T47D (cell line): ENCODE measurements around the gene CROCC2.

Experiments used
- DNase-seq, 2 experiments: peaks; one replicate each; pipeline versions ENCODE4 v3.0.0 to v3.0.0-alpha.2; 2011 to 2012; ENCODE audit warnings: low read depth in 1 of 2, low spot score in 1 of 2
- JUND ChIP-seq: IDR thresholded peaks from 2 replicates; pipeline ENCODE4 v1.6.1; 2012; ENCODE audit warnings: low read depth
- in situ Hi-C: cut with HindIII; loops from 2 replicates; pipeline ENCODE4 v1.10.0; 2016; ENCODE audit warnings: low sequenced_read_pairs, low pct_unique_long_range_greater_than_20kb

The CROCC2 gene

GRCh38 chr2:241006412-241006811 is 100.3 kb downstream of the CROCC2 start:
- no peak for TF ChIP-seq JUND
- in situ Hi-C loops = no loop called here

DNA sequence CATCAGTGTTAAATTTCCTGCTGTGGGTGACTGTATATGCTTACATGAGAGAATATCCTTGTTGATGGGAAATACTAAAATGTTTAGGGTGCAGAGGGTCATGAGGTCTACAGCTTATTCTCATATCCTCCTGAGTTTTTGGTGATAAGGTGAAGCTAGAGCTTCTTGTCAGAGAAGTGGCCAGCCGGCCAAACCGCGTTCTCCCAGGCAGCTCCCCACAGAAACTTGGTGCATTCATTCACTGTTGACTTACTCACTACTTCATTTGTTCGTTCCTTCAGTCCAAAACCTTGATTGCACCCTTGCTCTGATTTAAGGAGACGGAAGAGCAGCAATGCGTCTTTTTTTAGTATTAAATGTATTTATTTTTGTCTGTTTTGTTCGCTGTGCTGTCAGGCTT is 101.0 kb downstream of the CROCC2 start:
- DNase-seq = no peak
- no peak for TF ChIP-seq JUND
- in situ Hi-C loops = no loop called here

More at GRCh38 chr2:241006412-241006811, 100.3 kb downstream of the CROCC2 start:
- no peak for DNase-seq

GRCh38 chr2:241007880-241008710 is 102.0 kb downstream of the CROCC2 start:
- DNase-seq = no peak
- in situ Hi-C loops = no loop called here
- TF ChIP-seq JUND = no peak

DNA sequence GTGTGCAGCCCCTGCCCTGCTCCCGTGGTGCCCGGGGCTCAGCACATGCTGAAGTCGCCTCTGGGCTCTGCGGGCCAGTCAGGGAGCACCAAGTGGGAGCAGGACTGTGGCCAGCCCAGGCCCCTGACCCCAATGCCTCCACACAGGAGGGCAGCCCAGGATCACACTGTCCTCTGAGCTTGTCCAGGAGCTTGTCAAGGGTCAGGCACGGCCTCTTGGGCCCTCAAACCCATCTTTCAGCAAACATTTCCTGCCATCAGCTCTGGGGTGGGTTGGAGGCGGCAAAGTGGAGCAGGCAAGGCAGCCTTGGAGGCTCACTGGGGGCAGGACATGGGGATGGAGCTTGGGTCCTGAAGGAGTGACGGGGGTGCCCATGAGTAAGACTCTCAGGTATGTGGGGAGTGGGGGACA is 102.6 kb downstream of the CROCC2 start:
- in situ Hi-C loops = no loop called here
- TF ChIP-seq JUND = no peak
- no peak for DNase-seq

DNA sequence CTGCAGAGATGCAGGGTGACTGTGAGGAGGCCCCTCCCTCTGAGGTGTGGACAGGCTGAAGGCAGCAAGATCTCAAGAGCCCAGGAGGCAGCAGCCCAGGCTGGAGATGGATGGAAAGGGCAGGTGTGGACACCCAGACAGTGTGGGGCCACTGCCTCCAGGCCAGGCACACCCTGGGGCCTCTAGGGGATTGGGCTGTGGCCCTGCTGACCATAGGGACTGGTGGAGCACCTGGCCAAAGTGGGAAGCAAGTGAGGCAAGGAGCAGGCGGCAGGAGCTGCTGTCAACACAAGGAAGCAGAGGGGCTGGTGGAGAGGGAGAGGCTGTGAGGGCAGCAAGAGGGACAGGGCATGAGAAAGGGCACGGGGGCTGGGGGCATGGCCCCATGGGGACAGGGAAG is 103.1 kb downstream of the CROCC2 start:
- in situ Hi-C loops = no loop called here
- TF ChIP-seq JUND = no peak
- no peak for DNase-seq

DNA sequence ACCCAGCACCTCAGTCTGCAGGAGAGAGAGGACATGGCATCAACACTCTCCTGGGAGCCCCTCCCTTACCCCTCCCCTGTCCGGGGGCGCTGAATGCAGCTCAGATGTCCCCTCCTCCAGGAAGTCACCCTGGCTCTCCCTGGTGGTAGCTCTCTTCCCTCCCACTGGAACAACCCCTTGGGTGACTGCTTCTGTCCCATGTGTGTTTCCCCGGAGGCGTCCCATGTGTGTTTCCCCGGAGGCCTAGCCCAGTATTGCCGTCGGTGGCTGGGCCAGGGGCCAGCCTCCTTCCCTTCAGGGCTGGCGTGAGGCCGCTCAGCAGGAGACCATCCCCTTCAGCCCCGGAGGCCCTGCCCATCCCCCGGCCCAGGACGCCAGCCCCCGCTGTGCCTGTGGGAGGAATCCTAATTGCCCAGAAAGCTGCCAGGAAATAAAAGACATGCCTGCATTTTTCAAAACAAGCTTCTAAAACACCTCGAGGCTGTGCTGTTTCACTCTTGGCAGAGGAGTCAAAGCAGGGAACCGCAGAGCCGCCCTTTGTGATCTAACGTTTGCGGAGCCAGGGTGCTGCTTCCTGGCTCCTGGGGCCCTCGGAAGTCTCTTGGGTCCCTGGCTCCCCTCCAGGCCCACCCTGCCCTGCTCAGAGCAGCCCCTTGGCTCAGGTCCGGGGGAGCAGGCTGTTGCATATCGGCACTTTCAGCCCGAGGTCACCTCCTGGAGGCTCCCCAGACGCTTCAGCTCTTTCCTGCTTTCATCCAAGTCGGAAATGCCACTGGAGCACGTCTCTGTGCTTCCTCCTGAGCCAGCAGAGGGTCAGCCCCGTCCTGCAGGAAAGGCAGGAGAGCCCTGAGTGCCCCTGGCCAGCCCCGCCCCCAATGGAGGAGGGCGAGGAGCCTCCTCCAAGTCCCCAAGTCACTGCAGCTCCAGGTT is 103.7 kb downstream of the CROCC2 start:
- no peak for TF ChIP-seq JUND
- DNase-seq = peak; percentile 56 to 60
- in situ Hi-C loops = no loop called here

GRCh38 chr2:241010531-241011295 is 104.6 kb downstream of the CROCC2 start:
- in situ Hi-C loops = no loop called here
- TF ChIP-seq JUND = no peak
- no peak for DNase-seq

DNA sequence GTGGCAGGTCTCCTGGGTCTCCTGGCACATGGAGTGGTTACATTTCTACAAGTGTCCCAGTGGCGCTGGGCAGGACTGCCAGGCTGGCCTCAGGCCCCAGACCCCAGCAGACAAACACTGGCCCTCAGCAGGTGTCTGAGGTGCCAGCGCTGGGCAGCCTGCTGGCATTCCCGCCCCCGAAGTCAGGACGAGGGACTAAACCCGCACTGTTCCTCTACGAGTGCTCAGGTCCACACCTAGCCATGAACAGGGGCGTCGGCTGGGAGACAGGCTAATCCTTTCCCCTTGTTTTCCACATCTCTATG is 105.1 kb downstream of the CROCC2 start:
- no peak for DNase-seq
- in situ Hi-C loops = no loop called here
- no peak for TF ChIP-seq JUND

DNA sequence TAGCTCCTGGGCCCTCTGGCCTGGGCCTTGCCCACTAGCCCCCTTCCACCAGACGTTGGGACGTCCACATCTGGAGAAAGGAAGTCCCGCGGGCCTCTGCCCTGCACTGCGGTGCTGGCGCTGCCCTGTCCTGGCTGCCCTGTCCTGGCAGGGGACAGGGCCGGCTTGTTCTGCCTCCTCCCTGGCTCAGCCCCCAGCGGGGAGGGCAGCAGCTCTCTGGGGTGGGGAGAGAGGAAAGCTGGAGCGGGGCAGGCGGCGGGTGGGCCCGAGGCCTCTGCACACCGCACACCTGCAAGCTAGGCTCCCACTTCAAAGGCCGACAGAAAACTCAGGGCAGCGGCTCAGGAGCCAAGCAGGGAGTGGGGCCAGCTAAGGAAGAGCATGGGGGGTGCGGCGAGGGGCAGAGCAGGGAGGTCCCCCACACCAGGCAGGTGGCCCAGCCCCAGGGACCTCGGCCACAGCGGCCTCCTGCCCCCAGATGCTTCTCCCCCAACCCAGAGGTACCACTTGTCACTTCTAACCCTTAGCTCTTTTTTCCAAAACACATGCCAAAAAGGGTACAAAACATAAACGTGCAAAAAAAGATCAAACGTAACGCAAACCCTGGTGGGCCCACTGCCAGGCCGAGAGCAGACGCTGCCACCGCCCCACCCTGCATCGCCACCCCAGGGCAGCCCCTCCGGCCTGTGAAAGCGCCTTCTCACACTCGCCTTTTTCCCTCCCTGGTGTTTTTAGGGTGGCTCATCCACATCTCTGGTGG is 105.8 kb downstream of the CROCC2 start:
- in situ Hi-C loops = no loop called here
- no peak for DNase-seq

GRCh38 chr2:241014224-241014623 is 108.1 kb downstream of the CROCC2 start:
- in situ Hi-C loops = no loop called here
- no peak for DNase-seq
- no peak for TF ChIP-seq JUND

More for the DNA sequence above, 105.8 kb downstream of the CROCC2 start:
- TF ChIP-seq JUND = no peak

GRCh38 chr2:241014764-241015163 is 108.6 kb downstream of the CROCC2 start:
- TF ChIP-seq JUND = no peak
- in situ Hi-C loops = no loop called here
- DNase-seq = no peak

DNA sequence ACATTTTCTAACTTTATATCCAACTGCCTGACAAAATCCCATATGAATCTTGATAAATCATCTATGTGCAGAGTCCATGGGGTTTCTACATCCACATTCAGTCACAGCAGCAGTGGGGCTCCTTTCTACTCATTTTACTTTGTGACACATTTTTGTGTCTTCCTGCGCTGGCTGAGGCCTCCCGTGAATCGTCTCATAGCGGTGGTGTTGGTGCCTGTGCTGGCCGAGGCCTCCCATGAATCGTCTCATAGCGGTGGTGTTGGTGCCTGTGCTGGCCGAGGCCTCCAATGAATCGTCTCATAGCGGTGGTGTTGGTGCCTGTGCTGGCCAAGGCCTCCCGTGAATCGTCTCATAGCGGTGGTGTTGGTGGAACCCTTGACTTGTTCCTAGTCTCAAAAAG is 109.3 kb downstream of the CROCC2 start:
- DNase-seq = no peak
- no peak for TF ChIP-seq JUND
- in situ Hi-C loops = no loop called here
